22Rv1 (cell line): ENCODE results near the gene NFIA.

Source experiments
- CTCF ChIP-seq: fragments of 450-650 bp; IDR thresholded peaks from 2 replicates; pipeline ENCODE4 v1.5.1; 2017; ENCODE audit warnings: mild to moderate bottlenecking
- ZFX ChIP-seq: fragments of 450-650 bp; IDR thresholded peaks from 2 replicates; pipeline ENCODE4 v1.6.1; 2017; ENCODE audit warnings: antibody characterized with exemption, borderline replicate concordance

- no peak for TF ChIP-seq CTCF
- no peak for TF ChIP-seq ZFX
Measured at GRCh38 chr1:61247881-61248752, 165.8 kb downstream of the NFIA start.
